Measurements from ENCODE around the gene RGS1. TPM values are rescaled to one million over a fixed set of nuclear protein-coding genes. Genes with fewer than 3 reads are reported as not detected.

Gene RGS1
- polyA plus RNA-seq, 3 donors, result 2.4 to 17.7 (median 15.7) TPM

DNA sequence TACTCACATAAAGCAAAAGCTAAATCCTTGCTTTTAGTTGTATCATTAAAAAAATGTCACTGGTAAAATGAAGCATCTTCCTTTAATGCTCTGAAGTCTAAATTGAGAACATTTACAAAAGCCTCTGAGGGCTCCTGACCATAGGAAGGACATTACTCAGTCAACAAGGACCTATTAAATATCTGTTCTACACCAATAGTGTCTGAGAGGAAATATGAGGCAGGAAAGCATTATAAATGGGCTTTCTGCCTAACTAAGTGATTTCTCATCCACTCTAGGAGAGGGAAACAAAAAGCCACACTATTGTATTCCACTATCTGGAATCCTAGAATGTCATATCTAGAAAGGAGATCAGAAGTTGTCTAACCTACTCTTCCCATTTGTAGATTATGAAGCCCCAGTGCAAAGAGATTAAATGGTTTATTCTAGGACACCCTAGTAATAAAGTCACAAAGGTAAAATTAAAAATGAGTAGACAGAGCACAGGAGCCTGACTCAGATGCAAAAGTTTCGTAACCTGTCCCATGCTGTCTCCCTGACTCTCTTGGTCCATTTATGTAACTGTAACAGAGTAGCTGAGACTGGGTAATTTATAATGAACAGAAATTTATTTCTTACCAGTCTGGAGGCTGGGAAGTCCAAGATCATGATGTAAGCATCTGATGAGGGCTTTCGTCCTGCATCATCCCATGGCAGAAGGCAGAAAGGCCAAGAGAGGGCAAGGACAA is 17.6 kb downstream of the RGS1 start:
- Histone ChIP-seq H3K79me2 (ENCODE audit: insufficient read depth, low read length) (no peaks in the 10 kb centered on the region), H3K27me3 (ENCODE audit: control insufficient read depth in 2 of 2, insufficient read depth in 2 of 2, low read length in 2 of 2) (no peaks in the 10 kb centered on the region), H3K4me3 (replicated peaks in 1 of 3; ENCODE audit: low read depth in 2 of 3, low read length in 3 of 3) (no peak overlapping the region), H2AFZ (ENCODE audit: insufficient read depth, low read depth, low read length, poor library complexity, severe bottlenecking) (no peak overlapping the region), H3K9me3 (replicated peaks in 1 of 2; ENCODE audit: control insufficient read depth in 1 of 2, insufficient read depth in 1 of 2, low read length in 2 of 2) (no peaks in the 10 kb centered on the region), H3K9ac (ENCODE audit: insufficient read depth, low read length, poor library complexity, severe bottlenecking) (no peak overlapping the region), H3K4me2 (replicated peaks; ENCODE audit: extremely low read depth, low read length, poor library complexity, severe bottlenecking) (no peak overlapping the region), H3K27ac (ENCODE audit: low read depth in 1 of 2, low read length in 2 of 2) (no peak overlapping the region), H3K36me3 (replicated peaks in 1 of 2; ENCODE audit: control insufficient read depth in 1 of 2, insufficient read depth in 2 of 2, low read length in 2 of 2) (no peaks in the 10 kb centered on the region), H3K4me1 (ENCODE audit: control insufficient read depth in 1 of 2, insufficient read depth in 2 of 2, low read length in 2 of 2) (no peaks in the 10 kb centered on the region), H4K20me1 (ENCODE audit: insufficient read depth, low read length) (no peaks in the 10 kb centered on the region)
- Mint-ChIP-seq H3K27ac (no peak overlapping the region), H3K36me3 (no peaks in the 10 kb centered on the region), H3K4me1 (no peaks in the 10 kb centered on the region), H3K9me3 (no peaks in the 10 kb centered on the region), H3K4me3 (no peak overlapping the region), H3K27me3 (ENCODE audit: low read depth in 3 of 3) (peaks cover 0 to 2% (median 0%) of the 10 kb centered on the region in 3 donors)
- TF ChIP-seq, protein P1, sequence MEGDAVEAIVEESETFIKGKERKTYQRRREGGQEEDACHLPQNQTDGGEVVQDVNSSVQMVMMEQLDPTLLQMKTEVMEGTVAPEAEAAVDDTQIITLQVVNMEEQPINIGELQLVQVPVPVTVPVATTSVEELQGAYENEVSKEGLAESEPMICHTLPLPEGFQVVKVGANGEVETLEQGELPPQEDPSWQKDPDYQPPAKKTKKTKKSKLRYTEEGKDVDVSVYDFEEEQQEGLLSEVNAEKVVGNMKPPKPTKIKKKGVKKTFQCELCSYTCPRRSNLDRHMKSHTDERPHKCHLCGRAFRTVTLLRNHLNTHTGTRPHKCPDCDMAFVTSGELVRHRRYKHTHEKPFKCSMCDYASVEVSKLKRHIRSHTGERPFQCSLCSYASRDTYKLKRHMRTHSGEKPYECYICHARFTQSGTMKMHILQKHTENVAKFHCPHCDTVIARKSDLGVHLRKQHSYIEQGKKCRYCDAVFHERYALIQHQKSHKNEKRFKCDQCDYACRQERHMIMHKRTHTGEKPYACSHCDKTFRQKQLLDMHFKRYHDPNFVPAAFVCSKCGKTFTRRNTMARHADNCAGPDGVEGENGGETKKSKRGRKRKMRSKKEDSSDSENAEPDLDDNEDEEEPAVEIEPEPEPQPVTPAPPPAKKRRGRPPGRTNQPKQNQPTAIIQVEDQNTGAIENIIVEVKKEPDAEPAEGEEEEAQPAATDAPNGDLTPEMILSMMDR (IDR thresholded peaks at IDR 0.05), result no peak
- no CpG with 5 or more reads among the region's 2 CpGs for WGBS (ENCODE audit: insufficient coverage)
- peak in 1 of 3 donors; percentile 14 for DNase-seq
- intact Hi-C loops (cut with micrococcal nuclease), result no loop called here

DNA sequence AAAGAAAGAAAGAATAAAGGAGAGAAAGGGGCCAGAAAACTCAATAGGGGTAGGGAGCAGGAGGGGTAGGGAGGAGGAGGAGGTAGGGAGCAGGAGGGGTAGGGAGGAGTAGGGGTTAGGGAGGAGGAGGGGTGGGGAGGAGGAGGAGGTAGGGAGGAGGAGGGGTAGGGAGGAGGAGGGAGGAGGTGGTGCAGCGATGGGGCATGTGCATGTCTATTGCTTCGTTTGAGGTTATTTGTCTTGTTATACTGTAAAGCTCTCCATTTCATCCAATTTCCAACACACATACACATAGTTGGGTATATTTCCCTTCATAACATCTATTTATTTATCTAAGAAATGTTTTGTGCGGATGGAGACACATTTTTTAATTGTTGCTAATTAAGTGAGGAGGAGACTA is 19.7 kb downstream of the RGS1 start:
- Mint-ChIP-seq H3K27ac (no peak overlapping the region), H3K36me3 (no peaks in the 10 kb centered on the region), H3K4me3 (no peak overlapping the region), H3K4me1 (no peaks in the 10 kb centered on the region), H3K27me3 (ENCODE audit: low read depth in 3 of 3) (peaks cover 0 to 2% (median 0%) of the 10 kb centered on the region in 3 donors), H3K9me3 (no peaks in the 10 kb centered on the region)
- Histone ChIP-seq H3K79me2 (ENCODE audit: insufficient read depth, low read length) (no peaks in the 10 kb centered on the region), H4K20me1 (ENCODE audit: insufficient read depth, low read length) (no peaks in the 10 kb centered on the region), H3K36me3 (replicated peaks in 1 of 2; ENCODE audit: control insufficient read depth in 1 of 2, insufficient read depth in 2 of 2, low read length in 2 of 2) (no peaks in the 10 kb centered on the region), H3K4me1 (ENCODE audit: control insufficient read depth in 1 of 2, insufficient read depth in 2 of 2, low read length in 2 of 2) (no peaks in the 10 kb centered on the region), H3K4me3 (replicated peaks in 1 of 3; ENCODE audit: low read depth in 2 of 3, low read length in 3 of 3) (no peak overlapping the region), H2AFZ (ENCODE audit: insufficient read depth, low read depth, low read length, poor library complexity, severe bottlenecking) (no peak overlapping the region), H3K4me2 (replicated peaks; ENCODE audit: extremely low read depth, low read length, poor library complexity, severe bottlenecking) (no peak overlapping the region), H3K27ac (ENCODE audit: low read depth in 1 of 2, low read length in 2 of 2) (no peak overlapping the region), H3K9me3 (replicated peaks in 1 of 2; ENCODE audit: control insufficient read depth in 1 of 2, insufficient read depth in 1 of 2, low read length in 2 of 2) (no peaks in the 10 kb centered on the region), H3K27me3 (ENCODE audit: control insufficient read depth in 2 of 2, insufficient read depth in 2 of 2, low read length in 2 of 2) (no peaks in the 10 kb centered on the region), H3K9ac (ENCODE audit: insufficient read depth, low read length, poor library complexity, severe bottlenecking) (no peak overlapping the region)
- DNase-seq, result no peak
- TF ChIP-seq, protein P1 (IDR thresholded peaks at IDR 0.05), result no peak
- no CpG with 5 or more reads among the region's 3 CpGs for whole genome bisulfite sequencing (ENCODE audit: insufficient coverage)
- intact Hi-C loops (cut with micrococcal nuclease), result no loop called here

All from CD14-positive monocyte (primary cell).